CD4-positive, alpha-beta T cell treated with Interleukin-15 for 1 hour (primary cell): ENCODE results near the gene SPATA13.

ENCODE experiments used
- DNase-seq: peaks from one replicate; pipeline ENCODE4 v3.0.0-alpha.2; 2020

The SPATA13 gene

GRCh38 chr13:24142453-24142852, 18.1 kb upstream of the SPATA13 start:
- no peak for DNase-seq

- DNase-seq: no peak
Observed at GRCh38 chr13:24142886-24143285, 17.6 kb upstream of the SPATA13 start.

- DNase-seq: no peak
Observed at GRCh38 chr13:24145240-24145639, 15.3 kb upstream of the SPATA13 start.

GRCh38 chr13:24145674-24146073, 14.8 kb upstream of the SPATA13 start:
- no peak for DNase-seq

- no peak for DNase-seq
Observed at GRCh38 chr13:24146961-24147569, 13.5 kb upstream of the SPATA13 start.

GRCh38 chr13:24147570-24147963, 13.0 kb upstream of the SPATA13 start:
- DNase-seq: no peak

- no peak for DNase-seq
Observed at GRCh38 chr13:24148414-24149235, 11.9 kb upstream of the SPATA13 start.

- no peak for DNase-seq
Observed at GRCh38 chr13:24149246-24150032, 11.1 kb upstream of the SPATA13 start.

GRCh38 chr13:24150572-24150971, 9.9 kb upstream of the SPATA13 start:
- no peak for DNase-seq

- no peak for DNase-seq
Observed at GRCh38 chr13:24151864-24152263, 8.7 kb upstream of the SPATA13 start.

GRCh38 chr13:24152292-24153214, 8.0 kb upstream of the SPATA13 start:
- DNase-seq: no peak

- DNase-seq: no peak
Observed at GRCh38 chr13:24153347-24153746, 7.2 kb upstream of the SPATA13 start.

GRCh38 chr13:24153979-24154701, 6.4 kb upstream of the SPATA13 start:
- no peak for DNase-seq

GRCh38 chr13:24159357-24159756, 1.2 kb upstream of the SPATA13 start:
- no peak for DNase-seq

GRCh38 chr13:24161010-24161775, 673 bp downstream of the SPATA13 start:
- peak; percentile 21 for DNase-seq

- DNase-seq: no peak
Observed at GRCh38 chr13:24161980-24162525, 1.5 kb downstream of the SPATA13 start.

- DNase-seq: no peak
Observed at GRCh38 chr13:24162604-24163003, 2.1 kb downstream of the SPATA13 start.

- no peak for DNase-seq
Observed at GRCh38 chr13:24165746-24166145, 5.2 kb downstream of the SPATA13 start.

GRCh38 chr13:24166561-24166960, 6.0 kb downstream of the SPATA13 start:
- DNase-seq: no peak

- DNase-seq: no peak
Observed at GRCh38 chr13:24167666-24168391, 7.3 kb downstream of the SPATA13 start.
